ENCODE results near the gene ICA1. TPM values are rescaled to one million over a fixed set of nuclear protein-coding genes. Genes with fewer than 3 reads are reported as not detected.
A peak's percentile ranks its signal among the peaks of the same experiment; 100 is the strongest.

The ICA1 gene
- total RNA-seq, 1 donor = 0.45 TPM

- no peak overlapping the region for H3K4me3 ChIP-seq (ENCODE audit: low read depth, low read length)
- DNase-seq (ENCODE audit: low read depth) = no peak
- TF ChIP-seq CTCF (IDR thresholded peaks at IDR 0.05; ENCODE audit: insufficient read depth, low read length) = no peak
Observed at GRCh38 chr7:8236780-8237407, 25.1 kb downstream of the ICA1 start.

GRCh38 chr7:8232999-8233847, 28.7 kb downstream of the ICA1 start:
- DNase-seq (ENCODE audit: low read depth) = peak; percentile 15
- TF ChIP-seq CTCF (IDR thresholded peaks at IDR 0.05; ENCODE audit: insufficient read depth, low read length) = no peak
- H3K4me3 ChIP-seq (ENCODE audit: low read depth, low read length) = no peak overlapping the region

GRCh38 chr7:8229927-8230326, 32.0 kb downstream of the ICA1 start:
- no peak overlapping the region for H3K4me3 ChIP-seq (ENCODE audit: low read depth, low read length)
- DNase-seq (ENCODE audit: low read depth) = no peak
- TF ChIP-seq CTCF (IDR thresholded peaks at IDR 0.05; ENCODE audit: insufficient read depth, low read length) = no peak

GRCh38 chr7:8228766-8229674, 32.9 kb downstream of the ICA1 start:
- no peak for TF ChIP-seq CTCF (IDR thresholded peaks at IDR 0.05; ENCODE audit: insufficient read depth, low read length)
- H3K4me3 ChIP-seq (ENCODE audit: low read depth, low read length) = no peak overlapping the region
- no peak for DNase-seq (ENCODE audit: low read depth)

GRCh38 chr7:8228068-8228467, 33.9 kb downstream of the ICA1 start:
- H3K4me3 ChIP-seq (ENCODE audit: low read depth, low read length) = no peak overlapping the region
- TF ChIP-seq CTCF (IDR thresholded peaks at IDR 0.05; ENCODE audit: insufficient read depth, low read length) = no peak
- DNase-seq (ENCODE audit: low read depth) = no peak

- H3K4me3 ChIP-seq (ENCODE audit: low read depth, low read length) = no peak overlapping the region
- no peak for TF ChIP-seq CTCF (IDR thresholded peaks at IDR 0.05; ENCODE audit: insufficient read depth, low read length)
Observed at GRCh38 chr7:8227261-8227660, 34.7 kb downstream of the ICA1 start.

More at GRCh38 chr7:8227261-8227660, 34.7 kb downstream of the ICA1 start:
- DNase-seq (ENCODE audit: low read depth) = no peak

Measured in fibroblast of the aortic adventitia (primary cell).